ENCODE results near the gene TNK1.

Gene TNK1

DNA sequence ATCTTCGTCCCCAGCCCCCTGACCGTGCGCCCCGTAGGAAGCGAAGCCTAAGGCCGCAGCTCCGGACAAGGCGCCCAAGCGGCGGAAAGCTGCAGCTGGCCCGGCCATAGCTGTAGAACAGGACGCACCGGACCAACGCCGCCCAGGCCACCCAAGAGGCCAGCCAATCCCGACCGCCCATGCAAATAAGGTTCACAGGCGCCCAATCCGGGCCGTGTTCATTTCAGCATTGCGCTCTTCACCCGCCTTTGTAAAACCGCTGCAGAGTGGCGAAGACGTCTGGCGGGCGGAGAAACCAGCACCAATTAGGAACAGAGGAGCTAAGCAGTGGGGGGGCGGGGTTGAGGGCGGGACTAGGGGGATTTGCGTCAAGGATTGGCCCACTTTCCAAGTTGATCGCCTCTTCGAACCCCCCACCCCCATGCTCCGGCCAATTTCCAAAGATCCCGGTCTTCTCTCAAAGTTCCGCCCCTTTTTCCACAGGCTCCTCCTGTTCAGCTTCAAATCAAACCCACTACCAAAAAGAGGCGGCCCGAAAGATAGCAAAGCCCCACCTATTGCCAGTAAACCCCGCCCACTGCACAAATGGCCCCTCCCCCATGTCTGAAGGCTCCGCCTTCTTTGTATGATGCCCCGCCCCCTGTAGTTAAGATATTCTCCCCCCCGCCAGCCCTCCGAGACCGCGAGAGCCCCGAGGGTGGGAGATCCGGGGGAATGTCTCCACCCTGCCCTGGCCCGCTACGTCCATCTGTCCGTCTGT, 23.3 kb downstream of the TNK1 start, which contains the start of gene TMEM256:
TSS of gene TMEM256 (minus strand) at position 121 of the 760 bp plus-strand sequence. CDS start at position 108, 13 bp downstream.
- DNase-seq (ENCODE audit: low read depth), result peak; percentile 100
- H3K4me3 ChIP-seq (ENCODE audit: low read depth, low read length), result peak within 1 kb of the TSS; percentile 69
- TF ChIP-seq, protein P1, sequence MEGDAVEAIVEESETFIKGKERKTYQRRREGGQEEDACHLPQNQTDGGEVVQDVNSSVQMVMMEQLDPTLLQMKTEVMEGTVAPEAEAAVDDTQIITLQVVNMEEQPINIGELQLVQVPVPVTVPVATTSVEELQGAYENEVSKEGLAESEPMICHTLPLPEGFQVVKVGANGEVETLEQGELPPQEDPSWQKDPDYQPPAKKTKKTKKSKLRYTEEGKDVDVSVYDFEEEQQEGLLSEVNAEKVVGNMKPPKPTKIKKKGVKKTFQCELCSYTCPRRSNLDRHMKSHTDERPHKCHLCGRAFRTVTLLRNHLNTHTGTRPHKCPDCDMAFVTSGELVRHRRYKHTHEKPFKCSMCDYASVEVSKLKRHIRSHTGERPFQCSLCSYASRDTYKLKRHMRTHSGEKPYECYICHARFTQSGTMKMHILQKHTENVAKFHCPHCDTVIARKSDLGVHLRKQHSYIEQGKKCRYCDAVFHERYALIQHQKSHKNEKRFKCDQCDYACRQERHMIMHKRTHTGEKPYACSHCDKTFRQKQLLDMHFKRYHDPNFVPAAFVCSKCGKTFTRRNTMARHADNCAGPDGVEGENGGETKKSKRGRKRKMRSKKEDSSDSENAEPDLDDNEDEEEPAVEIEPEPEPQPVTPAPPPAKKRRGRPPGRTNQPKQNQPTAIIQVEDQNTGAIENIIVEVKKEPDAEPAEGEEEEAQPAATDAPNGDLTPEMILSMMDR (conservative IDR thresholded peaks at IDR 0.05; ENCODE audit: low read depth, low read length), result no peak

DNA sequence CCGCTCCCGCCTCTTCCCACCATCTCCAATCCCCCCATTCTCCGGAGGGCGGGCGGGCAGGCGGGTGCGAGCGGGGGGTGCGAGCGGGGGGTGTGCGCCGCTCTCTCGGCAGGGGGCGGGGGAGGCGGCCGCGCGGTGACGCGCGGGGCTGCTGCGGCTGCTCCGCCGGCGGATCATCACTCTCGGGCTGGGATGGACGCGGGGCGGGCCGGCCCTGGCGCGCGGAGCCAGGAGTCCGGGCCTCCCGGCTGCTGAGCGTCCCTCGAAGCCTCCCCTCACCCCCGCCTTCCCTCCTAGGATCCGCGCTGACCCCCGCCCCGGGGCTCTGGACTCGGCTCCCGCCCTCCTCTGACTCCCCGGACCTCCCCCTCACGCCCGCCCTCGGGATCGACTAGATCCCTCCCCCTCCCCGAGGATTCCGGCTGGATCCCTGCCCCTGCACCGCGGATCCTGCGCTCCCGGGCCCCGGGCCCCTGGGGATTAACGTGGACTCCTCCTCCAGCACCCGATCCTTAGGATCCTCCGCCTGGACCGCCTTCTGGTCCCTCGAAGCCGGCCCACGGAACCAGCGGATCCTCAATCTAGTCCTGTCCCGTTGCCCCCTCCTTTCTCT, 24.0 kb downstream of the TNK1 start:
- peak overlapping the region; percentile 69 for H3K4me3 ChIP-seq (ENCODE audit: low read depth, low read length)
- TF ChIP-seq, protein P1 (conservative IDR thresholded peaks at IDR 0.05; ENCODE audit: low read depth, low read length), result no peak
- no peak for DNase-seq (ENCODE audit: low read depth)

DNA sequence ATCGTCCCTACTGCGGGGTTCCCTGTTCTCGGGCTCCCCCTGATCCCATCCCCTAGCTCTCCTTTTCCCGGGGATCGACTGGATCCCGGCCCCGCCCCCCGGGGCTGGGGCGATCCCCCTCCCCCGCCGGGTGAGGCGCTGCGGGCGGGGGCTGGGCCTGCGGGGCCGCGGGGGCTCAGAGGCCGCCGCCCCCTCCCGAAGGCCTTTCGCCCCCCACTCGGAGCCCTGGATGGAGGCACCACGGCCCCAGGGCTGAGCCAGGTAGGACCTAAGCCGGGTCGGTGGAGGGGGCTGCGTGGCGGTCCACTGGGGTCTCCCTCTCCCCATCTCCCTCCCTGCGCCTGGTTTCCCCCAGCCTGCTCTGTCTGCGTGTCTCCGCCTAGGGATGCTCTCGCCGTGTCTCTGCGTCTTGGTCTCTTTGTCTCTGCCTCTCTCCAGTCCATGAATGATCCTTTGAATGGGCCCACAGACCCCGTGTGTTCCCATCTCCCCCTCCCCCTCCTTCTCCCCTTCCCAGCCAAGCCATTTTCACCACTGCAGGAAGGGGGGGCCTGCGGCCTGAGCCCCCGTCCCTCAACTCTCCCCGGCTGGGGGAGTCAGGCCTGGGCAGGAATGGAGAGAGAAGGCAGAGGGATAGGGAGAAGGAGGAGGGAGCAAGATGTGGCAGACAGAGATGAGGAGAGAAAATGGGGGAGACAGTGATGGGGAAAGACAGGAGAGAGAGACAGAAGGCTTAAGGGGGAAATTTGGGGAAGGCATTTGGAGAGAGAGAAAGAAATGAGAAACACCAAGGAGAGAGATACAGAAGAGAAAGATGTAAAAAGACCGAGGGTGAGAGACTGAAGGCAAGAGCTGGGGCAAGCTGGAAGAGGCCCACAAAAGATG, 24.7 kb downstream of the TNK1 start:
- peak overlapping the region; percentile 69 for H3K4me3 ChIP-seq (ENCODE audit: low read depth, low read length)
- TF ChIP-seq, protein P1 (conservative IDR thresholded peaks at IDR 0.05; ENCODE audit: low read depth, low read length), result no peak
- no peak for DNase-seq (ENCODE audit: low read depth)

DNA sequence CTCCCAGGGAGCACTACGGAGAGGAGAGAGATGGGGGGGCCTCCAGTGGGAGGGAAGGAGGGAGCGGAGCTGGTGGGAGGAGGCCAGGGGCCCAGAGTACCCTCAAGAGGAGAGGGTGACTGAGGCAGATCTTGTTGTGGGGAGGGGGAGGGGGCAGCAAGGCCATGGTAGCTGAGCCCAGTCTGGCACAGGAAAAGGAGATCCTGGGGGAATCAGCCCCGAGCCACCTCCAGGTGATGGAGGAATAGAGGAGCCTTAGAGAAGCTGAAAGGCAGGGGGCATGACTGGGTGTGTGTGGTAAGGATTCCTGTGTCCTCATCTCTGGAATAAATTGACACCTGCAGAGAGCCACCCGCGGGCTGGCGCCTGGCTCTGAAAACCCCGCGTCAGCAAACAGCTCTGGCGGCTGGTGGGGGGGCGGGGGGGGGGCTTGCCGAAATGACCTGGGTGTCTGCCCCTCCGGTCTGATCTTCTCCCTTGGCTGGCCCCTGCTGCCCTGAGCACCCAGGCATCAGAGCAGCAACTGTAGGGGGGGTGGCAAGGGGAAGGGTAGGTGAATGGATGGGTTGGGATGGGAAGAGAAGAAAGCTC, 25.4 kb downstream of the TNK1 start:
- peak overlapping the region; percentile 69 for H3K4me3 ChIP-seq (ENCODE audit: low read depth, low read length)
- TF ChIP-seq, protein P1 (conservative IDR thresholded peaks at IDR 0.05; ENCODE audit: low read depth, low read length), result no peak
- DNase-seq (ENCODE audit: low read depth), result no peak

DNA sequence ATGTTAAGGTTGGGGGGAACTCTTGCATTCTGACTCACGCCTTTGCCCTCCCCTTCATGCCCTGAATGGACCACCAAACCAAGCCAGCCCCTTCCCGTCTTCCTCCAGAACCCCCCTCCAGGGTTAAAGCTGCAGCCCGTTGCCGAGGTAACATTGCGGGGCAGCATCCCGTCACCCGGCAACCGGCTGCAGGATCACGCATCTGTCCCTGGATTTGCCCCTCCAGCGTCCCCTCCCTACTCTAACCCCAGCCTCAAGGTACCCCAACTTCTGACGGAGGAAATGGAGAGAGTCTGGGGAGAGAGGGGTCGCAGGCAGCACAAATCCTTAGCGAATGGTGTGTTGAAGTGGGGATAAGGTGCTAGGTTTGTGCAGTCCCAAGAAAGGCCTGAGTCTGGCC, 26.2 kb downstream of the TNK1 start:
- no peak for DNase-seq (ENCODE audit: low read depth)
- H3K4me3 ChIP-seq (ENCODE audit: low read depth, low read length), result no peak overlapping the region
- TF ChIP-seq, protein P1 (conservative IDR thresholded peaks at IDR 0.05; ENCODE audit: low read depth, low read length), result no peak

DNA sequence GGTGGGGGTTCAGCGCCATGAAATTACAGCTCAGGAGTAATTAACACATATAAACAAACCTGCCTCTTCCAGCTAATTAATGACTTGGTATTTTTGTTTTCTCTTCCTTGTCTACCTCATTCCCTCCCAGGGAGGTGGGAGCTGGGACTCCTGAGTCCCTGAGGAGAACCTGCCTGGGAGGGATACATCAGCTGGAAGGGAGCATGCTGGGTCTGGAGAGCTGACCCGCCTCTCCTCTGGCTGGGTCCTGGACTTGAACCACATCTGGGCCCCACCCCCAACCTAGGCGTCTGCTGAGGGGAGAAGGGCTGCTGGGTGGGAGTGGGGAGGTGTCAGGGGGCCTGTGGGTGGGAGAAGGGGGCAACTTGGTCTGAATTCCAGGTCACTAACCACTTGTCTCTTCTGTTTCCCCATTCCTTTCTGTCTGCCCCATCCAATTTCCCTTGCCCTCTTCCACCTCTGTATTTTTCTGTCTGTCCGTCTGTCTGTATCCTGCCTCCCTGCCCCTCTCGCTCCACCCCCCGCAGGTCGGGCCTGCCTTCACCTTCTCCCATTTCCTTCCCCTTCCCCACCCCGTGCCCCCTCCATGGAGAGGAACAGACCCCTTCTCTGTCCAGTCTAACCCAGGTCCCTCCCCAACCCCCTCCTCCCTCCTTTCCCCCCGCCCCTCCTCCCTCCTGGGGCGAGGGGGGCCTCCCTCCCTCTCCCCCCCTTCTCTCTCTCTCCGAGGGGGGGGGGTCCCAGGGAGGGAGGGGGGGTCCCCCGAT, 26.8 kb downstream of the TNK1 start, which contains the start of gene NLGN2:
TSS of gene NLGN2 (plus strand) at position 361 of the 767 bp plus-strand sequence. CDS start 411 bp downstream, outside the sequence.
- TF ChIP-seq, protein P1 (conservative IDR thresholded peaks at IDR 0.05; ENCODE audit: low read depth, low read length), result no peak
- H3K4me3 ChIP-seq (ENCODE audit: low read depth, low read length), result no peak within 1 kb of the TSS
- no peak for DNase-seq (ENCODE audit: low read depth)

All from choroid plexus epithelial cell (primary cell).